A549 (cell line): Measurements from ENCODE around the gene KYNU. TPM values are rescaled to one million over a fixed set of nuclear protein-coding genes. Genes with fewer than 3 reads are reported as not detected.

Experiments
- ATAC-seq, 2 experiments: fragments of 200-7000 bp in 1 of 2; fragments of >200 bp in 1 of 2; cut with Nextera tagmentation in 1 of 2; cut with Tn5 transposase in 1 of 2; 3 replicates each; pipeline versions ENCODE4 v1.8.0 to v1.9.1; 2018 to 2020; ENCODE audit warnings: mild to moderate bottlenecking in 1 of 2, moderate library complexity in 1 of 2
- CTCF ChIA-PET: fragments of 300-600 bp; sonication (Branson Sonifier 250); formaldehyde crosslinking; extraction: SDS; loops from one replicate; lab custom pipeline; 2021; ENCODE audit warnings: antibody characterized with exemption, inconsistent platforms; lab: Yijun Ruan, JAX
- POLR2A ChIA-PET: fragments of 350-600 bp; formaldehyde crosslinking; extraction: SDS; loops from one replicate; lab custom pipeline; 2021; ENCODE audit warnings: antibody characterized with exemption, inconsistent platforms; lab: Yijun Ruan, JAX
- DNase-seq, 2 experiments: peaks; one replicate each; pipeline versions ENCODE4 v3.0.0 to v3.0.0-alpha.2; 2011 to 2016; ENCODE audit warnings: low read depth in 1 of 2, low spot score in 1 of 2
- FAIRE-seq: peaks from 2 replicates; lab custom pipeline; 2011; peaks lifted over from hg19 to GRCh38; lab: Jason Lieb, UNC
- H3K27ac ChIP-seq, 2 experiments: fragments of >200 bp; sonication (Bioruptor Twin); formaldehyde crosslinking; 3 replicates each; pipeline ENCODE4 v1.5.1; 2016 to 2017
- H3K4me1 ChIP-seq: fragments of >200 bp; sonication (Bioruptor Twin); formaldehyde crosslinking; 3 replicates; pipeline ENCODE4 v1.6.1; 2016
- H3K4me2 ChIP-seq: fragments of >200 bp; sonication (Bioruptor Twin); formaldehyde crosslinking; 3 replicates; pipeline ENCODE4 v1.6.1; 2016
- H3K4me3 ChIP-seq: fragments of >200 bp; sonication (Bioruptor Twin); formaldehyde crosslinking; 3 replicates; pipeline ENCODE4 v1.5.1; 2016
- H3K9me3 ChIP-seq: fragments of >200 bp; sonication (Bioruptor Twin); formaldehyde crosslinking; 3 replicates; pipeline ENCODE4 v1.6.1; 2016
- ATOH8 ChIP-seq: fragments of 250-450 bp; sonication (Bioruptor Pico); IDR thresholded peaks from 2 replicates; pipeline ENCODE4 v1.5.0; 2020; ENCODE audit warnings: low read depth, mild to moderate bottlenecking, moderate library complexity
- CHD4 ChIP-seq: fragments of 200-600 bp; sonication (generic); IDR thresholded peaks from 2 replicates; pipeline ENCODE4 v1.6.1; 2016; ENCODE audit warnings: antibody characterized with exemption, mild to moderate bottlenecking, borderline replicate concordance
- CTCF ChIP-seq: fragments of >200 bp; sonication (Bioruptor Twin); formaldehyde crosslinking; IDR thresholded peaks from 3 replicates; pipeline ENCODE4 v1.5.1; 2016
- FOSB ChIP-seq: fragments of 250-450 bp; sonication (Bioruptor Pico); IDR thresholded peaks from 2 replicates; pipeline ENCODE4 v1.5.0; 2020; ENCODE audit warnings: mild to moderate bottlenecking, moderate library complexity
- FOSL2 ChIP-seq, 2 experiments: fragments of 450-650 bp in 1 of 2; fragments of >200 bp in 1 of 2; sonication (Bioruptor Twin) in 1 of 2; formaldehyde crosslinking; IDR thresholded peaks; 2 replicates each; pipeline versions ENCODE4 v1.5.0 to v1.6.1; 2016 to 2020; ENCODE audit warnings: mild to moderate bottlenecking in 1 of 2, moderate library complexity in 1 of 2
- FOXS1 ChIP-seq: fragments of 250-450 bp; sonication (Bioruptor Pico); IDR thresholded peaks from 2 replicates; pipeline ENCODE4 v1.5.0; 2020; ENCODE audit warnings: mild to moderate bottlenecking, moderate library complexity
- GATA3 ChIP-seq: IDR thresholded peaks from 2 replicates; pipeline ENCODE4 v1.6.1; 2012; ENCODE audit warnings: borderline replicate concordance
- HMGXB4 ChIP-seq: fragments of 250-450 bp; sonication (Bioruptor Pico); IDR thresholded peaks from 2 replicates; pipeline ENCODE4 v1.5.0; 2021; ENCODE audit warnings: mild to moderate bottlenecking, moderate library complexity, borderline replicate concordance
- HOXA7 ChIP-seq: fragments of 250-450 bp; sonication (Bioruptor Pico); IDR thresholded peaks from 2 replicates; pipeline ENCODE4 v1.5.0; 2020; ENCODE audit warnings: mild to moderate bottlenecking, moderate library complexity
- HOXB5 ChIP-seq: fragments of 250-450 bp; sonication (Bioruptor Pico); IDR thresholded peaks from 2 replicates; pipeline ENCODE4 v1.5.0; 2020; ENCODE audit warnings: mild to moderate bottlenecking, moderate library complexity
- KDM5A ChIP-seq: fragments of 200-600 bp; sonication (generic); IDR thresholded peaks from 2 replicates; pipeline ENCODE4 v1.6.1; 2016; ENCODE audit warnings: antibody characterized with exemption, mild to moderate bottlenecking
- MAFK ChIP-seq: fragments of 450-650 bp; IDR thresholded peaks from 2 replicates; pipeline ENCODE4 v1.6.1; 2014; ENCODE audit not compliant: partially characterized antibody
- MAZ ChIP-seq: fragments of 150-350 bp; IDR thresholded peaks from 2 replicates; pipeline ENCODE4 v1.6.1; 2014; ENCODE audit warnings: antibody characterized with exemption, low read depth, low read length, borderline replicate concordance
- NFE2L2 ChIP-seq: fragments of 150-350 bp; conservative IDR thresholded peaks from 2 replicates; pipeline ENCODE4 v1.6.1; 2014; ENCODE audit warnings: low read length
- PHF8 ChIP-seq: fragments of 200-600 bp; sonication (generic); IDR thresholded peaks from 2 replicates; pipeline ENCODE4 v1.6.1; 2016; ENCODE audit warnings: low read depth, mild to moderate bottlenecking, antibody characterized with exemption, moderate library complexity, borderline replicate concordance
- RAD21 ChIP-seq, 2 experiments: fragments of >200 bp in 1 of 2; sonication (Bioruptor Twin) in 1 of 2; formaldehyde crosslinking in 1 of 2; IDR thresholded peaks in 1 of 2; conservative IDR thresholded peaks in 1 of 2; 2 replicates in 1 of 2; 3 replicates in 1 of 2; pipeline ENCODE4 v1.6.1; 2012 to 2018; ENCODE audit warnings: inconsistent platforms in 1 of 2
- RARB ChIP-seq: fragments of 250-450 bp; sonication (Bioruptor Pico); IDR thresholded peaks from 2 replicates; pipeline ENCODE4 v1.8.0; 2021; ENCODE audit warnings: mild to moderate bottlenecking, moderate library complexity
- SMC3 ChIP-seq: fragments of >200 bp; sonication (Bioruptor Twin); formaldehyde crosslinking; IDR thresholded peaks from 3 replicates; pipeline ENCODE4 v1.6.1; 2018; ENCODE audit warnings: inconsistent platforms
- SREBF2 ChIP-seq: fragments of 450-650 bp; IDR thresholded peaks from 2 replicates; pipeline ENCODE4 v1.6.1; 2014; ENCODE audit warnings: mild to moderate bottlenecking, moderate library complexity
- TFCP2L1 ChIP-seq: fragments of 250-450 bp; sonication (Bioruptor Pico); IDR thresholded peaks from 2 replicates; pipeline ENCODE4 v1.5.0; 2021; ENCODE audit warnings: mild to moderate bottlenecking
- ZC3H11A ChIP-seq: fragments of 450-650 bp; IDR thresholded peaks from 2 replicates; pipeline ENCODE4 v1.6.1; 2014; ENCODE audit warnings: antibody characterized with exemption, mild to moderate bottlenecking
- ZSCAN20 ChIP-seq: fragments of 250-450 bp; sonication (Bioruptor Pico); IDR thresholded peaks from 2 replicates; pipeline ENCODE4 v1.8.0; 2022; ENCODE audit warnings: mild to moderate bottlenecking, moderate library complexity
- whole genome bisulfite sequencing: methylation state at CpG from one replicate; pipeline ENCODE4 v1.1.6; 2017; ENCODE audit errors: missing lambda C conversion rate; 5-methylcytosine and 5-hydroxymethylcytosine counted together
- polyA plus RNA-seq, 4 experiments: library from polyadenylated mRNA; depleted of rRNA in 3 of 4; stranded (reverse); fragments of >200 nt; fragmentation: RNase III in 1 of 4; extraction: RNeasy Plus Mini Kit Qiagen cat#74134 plus additional on column Dnase treatment in 1 of 4; gene quantifications; 2 replicates in 3 of 4; 3 replicates in 1 of 4; pipeline ENCODE4 v1.2.3, GENCODE V29; 2011 to 2017

Gene KYNU
- polyA plus RNA-seq, 2 of the 4 experiments (the other 2 are of a cell fraction), result 302 to 324 TPM

- TF ChIP-seq CHD4, result no peak
Observed at GRCh38 chr2:142874293-142874814, 3.1 kb upstream of the KYNU start (continued).

- FAIRE-seq (no peak), ATAC-seq (no peak), DNase-seq (peak in 1 of 2 experiments; percentile 54)
- POLR2A ChIA-PET, result interaction anchor here (0.8 to 1.7 kb wide), 4 partner anchors 9 to 124 kb away, joined by 3 to 11 read pairs (median 4); no protein-coding TSS in a partner anchor
- WGBS, result 18% methylated on average over 6 of the region's 6 CpGs
- Histone ChIP-seq H3K4me1 (peaks cover 65% of the 10 kb centered on the region), H3K9me3 (no peaks in the 10 kb centered on the region), H3K4me3 (no peak overlapping the region), H3K4me2 (peak overlapping the region; percentile 94), H3K27ac (peak overlapping the region; percentile 98 to 99)
- peak; percentile 70 for TF ChIP-seq HOXB5 (CRISPR knock-in tag)
- TF ChIP-seq HOXA7 (CRISPR knock-in tag), result peak; percentile 94; the same call in 1 of the 2 replicates
- TF ChIP-seq PHF8, result no peak
- TF ChIP-seq FOXS1 (CRISPR knock-in tag), result 0 out of 2 replicates have a peak, but pooled peaks have one; percentile 2
- TF ChIP-seq ATOH8, result peak; percentile 31
- peak; percentile 69; the same call in 1 of the 2 replicates for TF ChIP-seq RARB
- TF ChIP-seq SREBF2, result no peak
- no peak for TF ChIP-seq NFE2L2
- no peak for TF ChIP-seq MAZ
- peak; percentile 75; the same call in 1 of the 2 replicates for TF ChIP-seq FOSB (CRISPR knock-in tag)
- no peak for TF ChIP-seq RAD21 (conservative IDR thresholded peaks at IDR 0.05 in 1 of 2, IDR thresholded peaks at IDR 0.05 in 1 of 2)
- TF ChIP-seq FOSL2 (IDR thresholded peaks at IDR 0.05), result no peak
- peak; percentile 18 for TF ChIP-seq FOSL2 (CRISPR knock-in tag; IDR thresholded peaks at IDR 0.05)
- TF ChIP-seq TFCP2L1 (CRISPR knock-in tag), result peak; percentile 89
- no peak for TF ChIP-seq MAFK
- CTCF ChIA-PET, result interaction anchor here (1.4 to 2.4 kb wide), 3 partner anchors 8 to 195 kb away, joined by 7 to 12 read pairs (median 7); no protein-coding TSS in a partner anchor
Observed at GRCh38 chr2:142875010-142875409, 2.5 kb upstream of the KYNU start.

- Histone ChIP-seq H3K27ac (peak overlapping the region; percentile 98 to 99), H3K4me1 (peaks cover 58% of the 10 kb centered on the region), H3K4me3 (no peak overlapping the region), H3K4me2 (peak overlapping the region; percentile 94), H3K9me3 (no peaks in the 10 kb centered on the region)
- POLR2A ChIA-PET, result interaction anchor here (1.7 kb wide), 1 partner anchor 12 kb away, joined by 11 read pairs; no protein-coding TSS in a partner anchor
- 87% methylated on average over 4 of the region's 4 CpGs for WGBS
- ATAC-seq, result no peak
- FAIRE-seq, result no peak
- no peak for DNase-seq
- CTCF ChIA-PET, result interaction anchor here (0.9 to 2.4 kb wide), 4 partner anchors 9 to 196 kb away, joined by 3 to 12 read pairs (median 7); no protein-coding TSS in a partner anchor
- TF ChIP-seq HMGXB4 (no peak), ZSCAN20 (peak; percentile 65; the same call in 1 of the 2 replicates)
Observed at GRCh38 chr2:142875652-142876051, 1.8 kb upstream of the KYNU start.

GRCh38 chr2:142876423-142876822, 1.0 kb upstream of the KYNU start:
- Histone ChIP-seq H3K4me1 (peaks cover 57% of the 10 kb centered on the region), H3K4me2 (peak overlapping the region; percentile 94), H3K9me3 (no peaks in the 10 kb centered on the region), H3K27ac (peak overlapping the region; percentile 98 to 99), H3K4me3 (peak overlapping the region; percentile 63; the same call in 1 of the 3 replicates)
- ATAC-seq (no peak), DNase-seq (peak in 1 of 2 experiments; percentile 51), FAIRE-seq (no peak)
- ChIA-PET POLR2A (no interaction called here), CTCF (interaction anchor here (1.0 to 3.4 kb wide), 5 partner anchors 8 to 196 kb away, joined by 3 to 23 read pairs (median 7); no protein-coding TSS in a partner anchor)
- TF ChIP-seq CTCF (peak; percentile 41), GATA3 (no peak), ZC3H11A (no peak), SMC3 (peak; percentile 49; the same call in 2 of the 3 replicates), HOXA7 (CRISPR knock-in tag) (0 out of 2 replicates have a peak, but pooled peaks have one; percentile 11), RAD21 (conservative IDR thresholded peaks at IDR 0.05 in 1 of 2, IDR thresholded peaks at IDR 0.05 in 1 of 2) (peak; percentile 56; a peak in 4 of 5 replicates), KDM5A (no peak)
- 32% methylated on average over 2 of the region's 2 CpGs for WGBS
